MM.1S (cell line): Measurements from ENCODE around the gene CTNNAL1.
"Not testable (repeated sequence)": the region's sequence is repeated elsewhere in the genome, so short reads cannot be mapped to it uniquely, and the experiment has no call there.

Experiments
- DNase-seq: peaks from one replicate; pipeline ENCODE4 v3.0.0-alpha.2; 2015
- H2AFZ ChIP-seq: fragments of 300-600 bp; sonication (generic); 2 replicates; pipeline ENCODE4 v1.6.0; 2016; ENCODE audit warnings: antibody characterized with exemption, low read length
- H3F3A ChIP-seq: fragments of 300-600 bp; sonication (generic); 2 replicates; pipeline ENCODE4 v1.6.1; 2016; ENCODE audit warnings: mild to moderate bottlenecking, antibody characterized with exemption, low read length, moderate library complexity, mixed read lengths; ENCODE audit not compliant: insufficient read depth
- H3K27ac ChIP-seq: fragments of 300-600 bp; sonication (generic); 2 replicates; pipeline ENCODE4 v1.5.1; 2016; ENCODE audit warnings: mild to moderate bottlenecking, low read length
- H3K27me3 ChIP-seq: fragments of 300-600 bp; sonication (generic); replicated peaks from 2 replicates; pipeline ENCODE4 v1.6.0; 2016; ENCODE audit warnings: low read length; ENCODE audit not compliant: insufficient read depth
- H3K36me3 ChIP-seq: fragments of 300-600 bp; sonication (generic); replicated peaks from 2 replicates; pipeline ENCODE4 v1.6.1; 2016; ENCODE audit warnings: mild to moderate bottlenecking, low read length, mixed read lengths; ENCODE audit not compliant: insufficient read depth
- H3K4me1 ChIP-seq: fragments of 300-600 bp; sonication (generic); 2 replicates; pipeline ENCODE4 v1.6.1; 2016; ENCODE audit warnings: low read length, mixed read lengths
- H3K4me2 ChIP-seq: fragments of 300-600 bp; sonication (generic); 2 replicates; pipeline ENCODE4 v1.6.0; 2016; ENCODE audit warnings: low read depth, low read length
- H3K4me3 ChIP-seq: fragments of 300-600 bp; sonication (generic); 2 replicates; pipeline ENCODE4 v1.5.1; 2016; ENCODE audit warnings: low read length, mixed read lengths
- H3K79me2 ChIP-seq: fragments of 300-600 bp; sonication (generic); 2 replicates; pipeline ENCODE4 v1.6.1; 2016; ENCODE audit warnings: mixed run types, low read length, mixed read lengths
- H3K9ac ChIP-seq: fragments of 300-600 bp; sonication (generic); 2 replicates; pipeline ENCODE4 v1.6.1; 2016; ENCODE audit warnings: low read length, mixed read lengths
- H3K9me2 ChIP-seq: fragments of 300-600 bp; sonication (generic); replicated peaks from 2 replicates; pipeline ENCODE4 v1.6.1; 2016; ENCODE audit warnings: mild to moderate bottlenecking, low read length, mixed read lengths; ENCODE audit not compliant: insufficient read depth
- H3K9me3 ChIP-seq: fragments of 300-600 bp; sonication (generic); replicated peaks from 2 replicates; pipeline ENCODE4 v1.6.1; 2016; ENCODE audit warnings: mild to moderate bottlenecking, low read length, mixed read lengths; ENCODE audit not compliant: insufficient read depth
- H4K20me1 ChIP-seq: fragments of 300-600 bp; sonication (generic); 2 replicates; pipeline ENCODE4 v1.6.1; 2016; ENCODE audit warnings: mild to moderate bottlenecking, low read length, moderate library complexity, mixed read lengths; ENCODE audit not compliant: insufficient read depth
- EZH2 ChIP-seq: fragments of 300-600 bp; sonication (generic); optimal IDR thresholded peaks from 2 replicates; pipeline ENCODE3; 2017; ENCODE audit warnings: low read depth, mild to moderate bottlenecking, antibody characterized with exemption, low read length, mixed read lengths
- EZH2phosphoT487 ChIP-seq: fragments of 300-600 bp; sonication (generic); IDR thresholded peaks from 2 replicates; pipeline ENCODE4 v1.6.1; 2018; ENCODE audit warnings: antibody characterized with exemption, low read length
- TF ChIP-seq, protein P1 (sequence below): fragments of 300-600 bp; sonication (generic); IDR thresholded peaks from 2 replicates; pipeline ENCODE4 v1.5.1; 2016; ENCODE audit warnings: antibody characterized with exemption, low read length, mixed read lengths

The CTNNAL1 gene

DNA sequence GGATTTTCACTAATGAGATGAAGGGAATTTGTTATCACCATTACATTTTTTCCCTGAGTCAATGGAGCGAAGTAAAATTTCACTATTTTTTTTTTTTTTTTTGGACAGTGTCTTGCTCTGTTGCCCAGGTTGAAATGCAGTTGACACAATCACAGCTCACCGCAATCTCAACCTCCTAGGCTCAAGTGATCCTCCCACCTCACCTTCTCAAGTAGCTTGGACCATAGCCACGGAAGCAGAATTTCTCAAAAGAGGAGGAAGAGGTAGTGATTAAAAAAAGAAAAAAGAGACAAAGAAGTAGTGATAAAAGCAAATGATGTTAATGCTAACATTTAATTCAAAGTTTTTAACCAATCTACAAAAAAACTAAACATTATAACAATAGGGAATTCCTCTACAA, 109.1 kb downstream of the CTNNAL1 start:
- Histone ChIP-seq H3K36me3 (0 out of 2 replicates have a peak, but pooled peaks cover 3% of the 10 kb centered on the region), H3K27ac (no peak overlapping the region), H3K4me2 (no peak overlapping the region), H2AFZ (no peak overlapping the region), H3K4me3 (no peak overlapping the region), H3K27me3 (no peaks in the 10 kb centered on the region), H4K20me1 (no peaks in the 10 kb centered on the region), H3K9me3 (no peaks in the 10 kb centered on the region), H3K4me1 (no peaks in the 10 kb centered on the region), H3K79me2 (no peaks in the 10 kb centered on the region), H3K9ac (no peak overlapping the region), H3F3A (no peaks in the 10 kb centered on the region), H3K9me2 (no peaks in the 10 kb centered on the region)
- no peak for TF ChIP-seq EZH2
- no peak for TF ChIP-seq EZH2phosphoT487
- TF ChIP-seq, protein P1, sequence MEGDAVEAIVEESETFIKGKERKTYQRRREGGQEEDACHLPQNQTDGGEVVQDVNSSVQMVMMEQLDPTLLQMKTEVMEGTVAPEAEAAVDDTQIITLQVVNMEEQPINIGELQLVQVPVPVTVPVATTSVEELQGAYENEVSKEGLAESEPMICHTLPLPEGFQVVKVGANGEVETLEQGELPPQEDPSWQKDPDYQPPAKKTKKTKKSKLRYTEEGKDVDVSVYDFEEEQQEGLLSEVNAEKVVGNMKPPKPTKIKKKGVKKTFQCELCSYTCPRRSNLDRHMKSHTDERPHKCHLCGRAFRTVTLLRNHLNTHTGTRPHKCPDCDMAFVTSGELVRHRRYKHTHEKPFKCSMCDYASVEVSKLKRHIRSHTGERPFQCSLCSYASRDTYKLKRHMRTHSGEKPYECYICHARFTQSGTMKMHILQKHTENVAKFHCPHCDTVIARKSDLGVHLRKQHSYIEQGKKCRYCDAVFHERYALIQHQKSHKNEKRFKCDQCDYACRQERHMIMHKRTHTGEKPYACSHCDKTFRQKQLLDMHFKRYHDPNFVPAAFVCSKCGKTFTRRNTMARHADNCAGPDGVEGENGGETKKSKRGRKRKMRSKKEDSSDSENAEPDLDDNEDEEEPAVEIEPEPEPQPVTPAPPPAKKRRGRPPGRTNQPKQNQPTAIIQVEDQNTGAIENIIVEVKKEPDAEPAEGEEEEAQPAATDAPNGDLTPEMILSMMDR, result no peak
- DNase-seq, result no peak

DNA sequence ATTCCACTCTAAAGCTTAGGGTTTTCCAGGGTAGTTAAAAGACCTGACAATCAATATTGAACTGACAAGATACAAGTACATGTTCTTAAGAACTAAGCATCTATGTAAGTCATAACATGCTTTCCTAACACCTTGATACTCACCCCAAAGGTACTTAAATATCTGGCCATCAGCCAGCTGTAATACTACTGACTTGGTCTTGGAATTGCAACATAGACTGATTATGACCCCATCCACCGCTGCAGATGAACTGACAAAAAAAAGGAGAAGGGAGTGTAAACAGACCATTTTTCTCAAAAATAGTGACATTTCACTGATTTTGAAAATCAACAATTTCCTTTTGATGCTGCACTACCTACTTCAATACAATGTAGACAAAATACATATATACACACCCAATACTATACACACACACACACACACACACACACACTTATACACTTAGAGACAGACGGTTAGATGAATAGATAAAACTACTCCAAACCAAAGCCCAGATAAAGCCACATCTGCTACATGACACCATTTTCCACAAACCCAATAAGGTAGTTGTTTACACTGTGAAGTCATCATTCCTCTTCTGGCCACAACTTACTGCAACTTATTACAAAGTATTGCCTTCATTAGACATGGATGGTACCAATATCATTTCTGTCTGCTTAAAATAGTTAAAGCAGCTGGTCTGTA, 109.7 kb downstream of the CTNNAL1 start:
- DNase-seq, result no peak

DNA sequence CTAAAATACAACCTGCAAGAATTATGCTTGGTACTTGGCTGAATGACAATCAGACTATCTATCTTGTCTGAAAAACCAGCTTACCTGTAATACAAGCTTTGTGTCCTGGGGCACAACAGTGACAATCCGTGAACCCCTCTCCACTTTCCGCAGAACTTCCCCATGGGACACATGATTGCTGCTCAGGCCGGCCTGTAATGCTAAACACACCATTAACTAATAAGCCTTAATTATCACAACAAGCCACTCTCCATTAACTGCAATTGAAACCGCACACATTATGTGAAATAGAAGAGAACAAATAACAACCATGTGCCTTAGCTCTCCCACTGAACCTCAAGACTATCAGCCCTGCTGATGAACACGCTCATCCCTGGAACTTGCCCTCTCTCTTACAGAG, 113.1 kb downstream of the CTNNAL1 start:
- 0 out of 2 replicates have a peak, but pooled peaks cover 3% of the 10 kb centered on the region for H3K36me3 ChIP-seq
- no peaks in the 10 kb centered on the region for H3K4me1 ChIP-seq

More for the DNA sequence above, 109.7 kb downstream of the CTNNAL1 start:
- Histone ChIP-seq H3F3A (no peaks in the 10 kb centered on the region), H3K36me3 (0 out of 2 replicates have a peak, but pooled peaks cover 3% of the 10 kb centered on the region), H3K4me3 (no peak overlapping the region), H3K79me2 (no peaks in the 10 kb centered on the region), H3K4me2 (no peak overlapping the region), H2AFZ (no peak overlapping the region), H3K9ac (no peak overlapping the region), H3K27ac (no peak overlapping the region), H3K4me1 (no peaks in the 10 kb centered on the region), H4K20me1 (no peaks in the 10 kb centered on the region), H3K27me3 (no peaks in the 10 kb centered on the region), H3K9me2 (no peaks in the 10 kb centered on the region), H3K9me3 (no peaks in the 10 kb centered on the region)
- TF ChIP-seq EZH2 (no peak), EZH2phosphoT487 (no peak)
- TF ChIP-seq, protein P1, result no peak

DNA sequence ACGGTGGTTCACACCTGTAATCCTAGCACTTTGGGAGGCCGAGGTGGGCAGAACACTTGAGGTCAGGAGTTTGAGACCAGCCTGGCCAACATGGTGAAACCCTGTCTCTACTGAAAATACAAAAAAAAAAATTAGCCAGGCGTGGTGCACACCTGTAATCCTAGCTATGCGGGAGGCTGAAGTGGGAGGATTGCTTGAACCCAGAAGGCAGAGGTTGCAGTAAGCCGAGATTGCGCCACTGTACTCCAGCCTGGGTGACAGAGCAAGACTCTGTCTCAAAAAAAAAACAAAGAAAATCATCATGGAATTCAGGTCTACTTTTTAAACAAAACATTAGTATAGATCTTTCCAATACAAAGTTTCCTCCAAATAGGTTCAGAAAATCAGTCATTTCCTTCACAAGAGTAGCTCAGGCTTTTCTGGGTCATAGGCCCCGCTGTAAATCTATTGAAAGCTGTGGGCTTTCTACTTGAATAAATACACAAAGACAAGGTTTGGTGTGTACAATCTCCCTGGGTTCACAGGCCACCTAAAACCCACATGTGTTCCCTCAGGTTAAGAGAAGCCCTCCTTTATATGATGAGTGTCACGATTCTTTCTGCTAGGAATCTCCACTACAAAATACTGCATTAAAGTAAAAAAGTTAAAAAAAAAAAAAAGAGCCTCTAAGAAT, 114.1 kb downstream of the CTNNAL1 start:
- H3K79me2 ChIP-seq, H3F3A ChIP-seq, H3K4me1 ChIP-seq, H3K9me2 ChIP-seq, H3K36me3 ChIP-seq, H3K27ac ChIP-seq, H3K27me3 ChIP-seq, H4K20me1 ChIP-seq, H3K9me3 ChIP-seq, H2AFZ ChIP-seq, DNase-seq, H3K4me2 ChIP-seq, H3K9ac ChIP-seq, H3K4me3 ChIP-seq: not testable (repeated sequence)

More for the DNA sequence above, 113.1 kb downstream of the CTNNAL1 start:
- Histone ChIP-seq H3K9me2 (no peaks in the 10 kb centered on the region), H3K27me3 (no peaks in the 10 kb centered on the region), H3K4me2 (no peak overlapping the region), H3F3A (no peaks in the 10 kb centered on the region), H2AFZ (no peak overlapping the region), H3K27ac (no peak overlapping the region), H3K4me3 (no peak overlapping the region), H3K9ac (no peak overlapping the region), H3K79me2 (no peaks in the 10 kb centered on the region), H4K20me1 (no peaks in the 10 kb centered on the region), H3K9me3 (no peaks in the 10 kb centered on the region)
- no peak for DNase-seq
- TF ChIP-seq EZH2 (no peak), EZH2phosphoT487 (no peak)
- TF ChIP-seq, protein P1, result no peak
